GM18873 (cell line): Measurements from ENCODE around the gene CCIN.

Experiments used
- ATAC-seq: cut with Tn5 transposase; IDR thresholded peaks from one replicate; pipeline ENCODE4 v1.9.1; 2021; ENCODE audit warnings: mild to moderate bottlenecking, moderate library complexity, moderate number of reproducible peaks; ENCODE audit not compliant: unreplicated experiment, low FRiP score

CCIN gene

GRCh38 chr9:36188212-36188611 is 19.0 kb downstream of the CCIN start:
- ATAC-seq, result no peak

GRCh38 chr9:36189976-36190375 is 20.8 kb downstream of the CCIN start:
- ATAC-seq, result no peak

GRCh38 chr9:36190388-36191289 is 21.5 kb downstream of the CCIN start, which contains the start of gene CLTA:
CLTA (plus strand) TSS chr9:36190921; CDS start chr9:36191057, 136 bp downstream.
- peak; percentile 98 for ATAC-seq

- ATAC-seq, result peak; percentile 1
These were observed 22.1 kb downstream of the CCIN start for GRCh38 chr9:36191290-36191645.

GRCh38 chr9:36191686-36192085 is 22.5 kb downstream of the CCIN start:
- ATAC-seq, result no peak

GRCh38 chr9:36192196-36192595 is 23.0 kb downstream of the CCIN start:
- no peak for ATAC-seq

- no peak for ATAC-seq
These were observed 23.8 kb downstream of the CCIN start for GRCh38 chr9:36193023-36193422.

- ATAC-seq, result no peak
These were observed 25.3 kb downstream of the CCIN start for GRCh38 chr9:36194326-36195000.

- ATAC-seq, result no peak
These were observed 35.8 kb downstream of the CCIN start for GRCh38 chr9:36204906-36205547.

- no peak for ATAC-seq
These were observed 37.8 kb downstream of the CCIN start for GRCh38 chr9:36207016-36207415.

- no peak for ATAC-seq
These were observed 38.4 kb downstream of the CCIN start for GRCh38 chr9:36207546-36208012.

GRCh38 chr9:36208521-36209253 is 39.5 kb downstream of the CCIN start:
- no peak for ATAC-seq

GRCh38 chr9:36210722-36211121 is 41.5 kb downstream of the CCIN start:
- ATAC-seq, result no peak

GRCh38 chr9:36211510-36211909 is 42.3 kb downstream of the CCIN start:
- no peak for ATAC-seq

GRCh38 chr9:36213387-36213786 is 44.2 kb downstream of the CCIN start:
- ATAC-seq, result no peak

GRCh38 chr9:36213989-36214388 is 44.8 kb downstream of the CCIN start:
- no peak for ATAC-seq

- ATAC-seq, result no peak
These were observed 45.4 kb downstream of the CCIN start for GRCh38 chr9:36214571-36214970.

GRCh38 chr9:36217256-36217968 is 48.2 kb downstream of the CCIN start:
- no peak for ATAC-seq

GRCh38 chr9:36218011-36218410 is 48.8 kb downstream of the CCIN start:
- no peak for ATAC-seq

- no peak for ATAC-seq
These were observed 49.3 kb downstream of the CCIN start for GRCh38 chr9:36218411-36218901.
